ENCODE data around the gene ATG4A. TPM values are rescaled to one million over a fixed set of nuclear protein-coding genes. Genes with fewer than 3 reads are reported as not detected.

Gene ATG4A
- total and polyA plus RNA-seq, 2 donors (not counting 3 experiments of a cell fraction or from before 2014, with no cell fraction given) = 13.2 to 28.7 TPM

GRCh38 chrX:108186811-108187210, 95.2 kb downstream of the ATG4A start:
- Histone ChIP-seq H4K20me1 (replicated peaks; ENCODE audit: control insufficient read depth, extremely low read depth, insufficient read depth, low read length) (no peaks in the 10 kb centered on the region), H3K9me1 (replicated peaks; ENCODE audit: control insufficient read depth, extremely low read depth, insufficient read depth, low read length) (no peaks in the 10 kb centered on the region), H2AFZ (ENCODE audit: low read depth, low read length) (no peak overlapping the region), H3K9ac (replicated peaks; ENCODE audit: extremely low read depth, insufficient read depth, low read length) (no peak overlapping the region), H3K9me3 (replicated peaks; ENCODE audit: control insufficient read depth, insufficient read depth, low read length) (no peaks in the 10 kb centered on the region), H3K4me2 (ENCODE audit: insufficient read depth, low read length) (no peak overlapping the region), H3K4me1 (ENCODE audit: control insufficient read depth, extremely low read depth, insufficient read depth, low read length) (peaks cover 5% of the 10 kb centered on the region), H3K36me3 (ENCODE audit: control insufficient read depth in 2 of 2, extremely low read depth in 1 of 2, insufficient read depth in 2 of 2, low read length in 2 of 2) (no peaks in the 10 kb centered on the region), H3K79me2 (ENCODE audit: control insufficient read depth, insufficient read depth, low read length) (no peaks in the 10 kb centered on the region), H3K27me3 (ENCODE audit: control insufficient read depth in 2 of 2, insufficient read depth in 2 of 2, low read length in 2 of 2) (no peaks in the 10 kb centered on the region), H3K27ac (ENCODE audit: insufficient read depth, low read depth, low read length) (no peak overlapping the region), H3K4me3 (replicated peaks in 1 of 3; ENCODE audit: insufficient read depth in 1 of 3, low read depth in 1 of 3, low read length in 3 of 3) (no peak overlapping the region)
- DNase-seq (ENCODE audit: low read depth, low spot score) = peak; percentile 8
- no TSS peak for BruUV-seq (replicated peaks)
- peak; percentile 87 for FAIRE-seq
- dilution Hi-C loops (cut with MboI; ENCODE audit: extremely low pct_ligation_motif_present, low sequenced_read_pairs) = no loop called here
- intact Hi-C loops (cut with micrococcal nuclease) = no loop called here
- POLR2A ChIA-PET = no interaction called here
- no peak for TF ChIP-seq MYC (IDR thresholded peaks at IDR 0.05; ENCODE audit: low read depth, low read length)
- peak; percentile 73 for TF ChIP-seq FOS (IDR thresholded peaks at IDR 0.05; ENCODE audit: borderline replicate concordance, insufficient read depth, low read length)
- TF ChIP-seq POLR2AphosphoS5 (IDR thresholded peaks at IDR 0.05; ENCODE audit: insufficient read depth, low read depth, low read length) = no peak
- TF ChIP-seq JUN (IDR thresholded peaks at IDR 0.05; ENCODE audit: borderline replicate concordance, insufficient read depth, insufficient read length, low read depth) = peak; percentile 44
- peak; percentile 70 for TF ChIP-seq GATA2 (IDR thresholded peaks at IDR 0.05; ENCODE audit: insufficient read depth, insufficient read length, low read depth, low read length)
- CTCF ChIA-PET = interaction anchor here (1.1 to 1.3 kb wide), 2 partner anchors 9 to 21 kb away, joined by 3 to 4 read pairs; no protein-coding TSS in a partner anchor

GRCh38 chrX:108198420-108198819, 106.8 kb downstream of the ATG4A start:
- dilution Hi-C loops (cut with MboI; ENCODE audit: extremely low pct_ligation_motif_present, low sequenced_read_pairs) = no loop called here
- Histone ChIP-seq H3K27ac (ENCODE audit: insufficient read depth, low read depth, low read length) (no peak overlapping the region), H2AFZ (ENCODE audit: low read depth, low read length) (no peak overlapping the region), H3K9ac (replicated peaks; ENCODE audit: extremely low read depth, insufficient read depth, low read length) (no peak overlapping the region), H3K27me3 (ENCODE audit: control insufficient read depth in 2 of 2, insufficient read depth in 2 of 2, low read length in 2 of 2) (no peaks in the 10 kb centered on the region), H3K4me1 (ENCODE audit: control insufficient read depth, extremely low read depth, insufficient read depth, low read length) (no peaks in the 10 kb centered on the region), H4K20me1 (replicated peaks; ENCODE audit: control insufficient read depth, extremely low read depth, insufficient read depth, low read length) (no peaks in the 10 kb centered on the region), H3K4me2 (ENCODE audit: insufficient read depth, low read length) (no peak overlapping the region), H3K36me3 (ENCODE audit: control insufficient read depth in 2 of 2, extremely low read depth in 1 of 2, insufficient read depth in 2 of 2, low read length in 2 of 2) (no peaks in the 10 kb centered on the region), H3K9me1 (replicated peaks; ENCODE audit: control insufficient read depth, extremely low read depth, insufficient read depth, low read length) (no peaks in the 10 kb centered on the region), H3K79me2 (ENCODE audit: control insufficient read depth, insufficient read depth, low read length) (no peaks in the 10 kb centered on the region), H3K4me3 (replicated peaks in 1 of 3; ENCODE audit: insufficient read depth in 1 of 3, low read depth in 1 of 3, low read length in 3 of 3) (no peak overlapping the region), H3K9me3 (replicated peaks; ENCODE audit: control insufficient read depth, insufficient read depth, low read length) (no peaks in the 10 kb centered on the region)
- no peak for DNase-seq (ENCODE audit: low read depth, low spot score)
- intact Hi-C loops (cut with micrococcal nuclease) = no loop called here
- no TSS peak for BruUV-seq (replicated peaks)
- POLR2A ChIA-PET = no interaction called here
- CTCF ChIA-PET = no interaction called here
- no peak for FAIRE-seq
- no peak for TF ChIP-seq FOS (IDR thresholded peaks at IDR 0.05; ENCODE audit: borderline replicate concordance, insufficient read depth, low read length)
- TF ChIP-seq MYC (IDR thresholded peaks at IDR 0.05; ENCODE audit: low read depth, low read length) = no peak
- TF ChIP-seq POLR2A (IDR thresholded peaks at IDR 0.05; ENCODE audit: low read depth, low read length) = no peak
- TF ChIP-seq EZH2 (IDR thresholded peaks at IDR 0.05; ENCODE audit: borderline replicate concordance, low read depth, low read length, severe bottlenecking) = no peak
- TF ChIP-seq POLR2AphosphoS5 (IDR thresholded peaks at IDR 0.05; ENCODE audit: insufficient read depth, low read depth, low read length) = no peak
- TF ChIP-seq JUN (IDR thresholded peaks at IDR 0.05; ENCODE audit: borderline replicate concordance, insufficient read depth, insufficient read length, low read depth) = no peak
- TF ChIP-seq MAX (IDR thresholded peaks at IDR 0.05; ENCODE audit: insufficient read depth, insufficient read length) = no peak
- TF ChIP-seq GATA2 (IDR thresholded peaks at IDR 0.05; ENCODE audit: insufficient read depth, insufficient read length, low read depth, low read length) = no peak
- TF ChIP-seq, protein P1, sequence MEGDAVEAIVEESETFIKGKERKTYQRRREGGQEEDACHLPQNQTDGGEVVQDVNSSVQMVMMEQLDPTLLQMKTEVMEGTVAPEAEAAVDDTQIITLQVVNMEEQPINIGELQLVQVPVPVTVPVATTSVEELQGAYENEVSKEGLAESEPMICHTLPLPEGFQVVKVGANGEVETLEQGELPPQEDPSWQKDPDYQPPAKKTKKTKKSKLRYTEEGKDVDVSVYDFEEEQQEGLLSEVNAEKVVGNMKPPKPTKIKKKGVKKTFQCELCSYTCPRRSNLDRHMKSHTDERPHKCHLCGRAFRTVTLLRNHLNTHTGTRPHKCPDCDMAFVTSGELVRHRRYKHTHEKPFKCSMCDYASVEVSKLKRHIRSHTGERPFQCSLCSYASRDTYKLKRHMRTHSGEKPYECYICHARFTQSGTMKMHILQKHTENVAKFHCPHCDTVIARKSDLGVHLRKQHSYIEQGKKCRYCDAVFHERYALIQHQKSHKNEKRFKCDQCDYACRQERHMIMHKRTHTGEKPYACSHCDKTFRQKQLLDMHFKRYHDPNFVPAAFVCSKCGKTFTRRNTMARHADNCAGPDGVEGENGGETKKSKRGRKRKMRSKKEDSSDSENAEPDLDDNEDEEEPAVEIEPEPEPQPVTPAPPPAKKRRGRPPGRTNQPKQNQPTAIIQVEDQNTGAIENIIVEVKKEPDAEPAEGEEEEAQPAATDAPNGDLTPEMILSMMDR (IDR thresholded peaks at IDR 0.05; ENCODE audit: extremely low read depth in 1 of 2, insufficient read depth in 1 of 2, low read depth in 1 of 2, low read length in 2 of 2) = no peak
